Bone marrow (tissue), 2 donors: Measurements from ENCODE around the gene RAPGEF5.

Experiments
- DNase-seq, 2 donors: peaks; one replicate each; lab custom pipeline; 2025; lab: John Stamatoyannopoulos, UW

The RAPGEF5 gene

GRCh38 chr7:22305706-22306105 is 51.2 kb downstream of the RAPGEF5 start:
- no peak for DNase-seq

- no peak for DNase-seq
Measured at GRCh38 chr7:22302951-22303423, 54.0 kb downstream of the RAPGEF5 start.

GRCh38 chr7:22302193-22302592 is 54.8 kb downstream of the RAPGEF5 start:
- DNase-seq: no peak

- DNase-seq: no peak
Measured at GRCh38 chr7:22301790-22302189, 55.2 kb downstream of the RAPGEF5 start.

GRCh38 chr7:22300839-22301238 is 56.1 kb downstream of the RAPGEF5 start:
- DNase-seq: no peak

- no peak for DNase-seq
Measured at GRCh38 chr7:22296916-22297315, 60.0 kb downstream of the RAPGEF5 start.

- DNase-seq: no peak
Measured at GRCh38 chr7:22296265-22296566, 60.7 kb downstream of the RAPGEF5 start.

GRCh38 chr7:22295402-22296264 is 61.3 kb downstream of the RAPGEF5 start:
- DNase-seq: no peak

- DNase-seq: no peak
Measured at GRCh38 chr7:22292531-22292930, 64.4 kb downstream of the RAPGEF5 start.

GRCh38 chr7:22291977-22292376 is 65.0 kb downstream of the RAPGEF5 start:
- no peak for DNase-seq

GRCh38 chr7:22288202-22288601 is 68.8 kb downstream of the RAPGEF5 start:
- no peak for DNase-seq

- DNase-seq: no peak
Measured at GRCh38 chr7:22287412-22287811, 69.5 kb downstream of the RAPGEF5 start.

- no peak for DNase-seq
Measured at GRCh38 chr7:22286436-22286835, 70.5 kb downstream of the RAPGEF5 start.

- DNase-seq: no peak
Measured at GRCh38 chr7:22281481-22281880, 75.5 kb downstream of the RAPGEF5 start.

- no peak for DNase-seq
Measured at GRCh38 chr7:22280031-22280430, 76.9 kb downstream of the RAPGEF5 start.

GRCh38 chr7:22278660-22279059 is 78.3 kb downstream of the RAPGEF5 start:
- DNase-seq: no peak

- no peak for DNase-seq
Measured at GRCh38 chr7:22277375-22277774, 79.6 kb downstream of the RAPGEF5 start.

GRCh38 chr7:22275661-22276060 is 81.3 kb downstream of the RAPGEF5 start:
- no peak for DNase-seq

GRCh38 chr7:22271311-22271710 is 85.6 kb downstream of the RAPGEF5 start:
- no peak for DNase-seq

- no peak for DNase-seq
Measured at GRCh38 chr7:22270371-22270770, 86.6 kb downstream of the RAPGEF5 start.

- DNase-seq: no peak
Measured at GRCh38 chr7:22269963-22270362, 87.0 kb downstream of the RAPGEF5 start.

GRCh38 chr7:22268884-22269421 is 88.0 kb downstream of the RAPGEF5 start:
- no peak for DNase-seq

- no peak for DNase-seq
Measured at GRCh38 chr7:22267930-22268615, 88.9 kb downstream of the RAPGEF5 start.
